GM23338 (cell line): Measurements from ENCODE around the gene UBXN11. TPM values are rescaled to one million over a fixed set of nuclear protein-coding genes. Genes with fewer than 3 reads are reported as not detected.

Experiments
- ATAC-seq: fragments of 200-7000 bp; cut with Tn5 transposase; 3 replicates; pipeline ENCODE4 v1.9.1; 2020
- DNase-seq: peaks from one replicate; pipeline ENCODE4 v3.0.0-alpha.2; 2015; ENCODE audit warnings: low spot score
- H2AFZ ChIP-seq: fragments of 200-600 bp; sonication (generic); 2 replicates; pipeline ENCODE4 v1.8.0; 2016; ENCODE audit warnings: antibody characterized with exemption, mild to moderate bottlenecking, moderate library complexity
- H3F3A ChIP-seq: fragments of 200-600 bp; sonication (generic); replicated peaks from 2 replicates; pipeline ENCODE4 v1.8.0; 2017; ENCODE audit warnings: antibody characterized with exemption, mixed run types, low read depth
- H3K27ac ChIP-seq: fragments of 200-600 bp; sonication (generic); 2 replicates; pipeline ENCODE4 v1.6.1; 2016; ENCODE audit warnings: low read depth
- H3K27me3 ChIP-seq: fragments of 200-600 bp; sonication (generic); 2 replicates; pipeline ENCODE4 v1.8.0; 2016; ENCODE audit warnings: mild to moderate bottlenecking, mixed run types, moderate library complexity; ENCODE audit not compliant: insufficient read depth
- H3K36me3 ChIP-seq: fragments of 200-600 bp; sonication (generic); 2 replicates; pipeline ENCODE4 v1.8.0; 2016; ENCODE audit warnings: mild to moderate bottlenecking; ENCODE audit not compliant: insufficient read depth
- H3K4me1 ChIP-seq: fragments of 200-600 bp; sonication (generic); 2 replicates; pipeline ENCODE4 v1.8.0; 2016; ENCODE audit warnings: mild to moderate bottlenecking, moderate library complexity; ENCODE audit not compliant: insufficient read depth
- H3K4me2 ChIP-seq: fragments of 200-600 bp; sonication (generic); 2 replicates; pipeline ENCODE4 v1.7.1; 2017; ENCODE audit warnings: mixed run types
- H3K4me3 ChIP-seq: fragments of 200-600 bp; sonication (generic); 2 replicates; pipeline ENCODE4 v1.6.1; 2016; ENCODE audit warnings: mixed run types
- H3K79me2 ChIP-seq: fragments of 200-600 bp; sonication (generic); replicated peaks from 2 replicates; pipeline ENCODE4 v1.8.0; 2017; ENCODE audit warnings: mild to moderate bottlenecking; ENCODE audit not compliant: insufficient read depth
- H3K9me2 ChIP-seq: fragments of 200-600 bp; sonication (generic); 2 replicates; pipeline ENCODE4 v1.8.0; 2017; ENCODE audit not compliant: insufficient read depth
- H4K20me1 ChIP-seq: fragments of 200-600 bp; sonication (generic); replicated peaks from 2 replicates; pipeline ENCODE4 v1.8.0; 2017; ENCODE audit warnings: mild to moderate bottlenecking; ENCODE audit not compliant: insufficient read depth
- H3K27ac Mint-ChIP-seq: 2 replicates; pipeline ENCODE4 v1.8.0; 2020; ENCODE audit warnings: inconsistent platforms, mild to moderate bottlenecking, moderate library complexity, mixed read lengths
- H3K27me3 Mint-ChIP-seq: 3 replicates; pipeline ENCODE4 v1.8.0; 2022; ENCODE audit warnings: low read depth, mild to moderate bottlenecking, moderate library complexity, mixed read lengths, inconsistent platforms; ENCODE audit not compliant: insufficient read depth, poor library complexity
- H3K36me3 Mint-ChIP-seq: 3 replicates; pipeline ENCODE4 v1.8.0; 2021; ENCODE audit warnings: low read depth, mild to moderate bottlenecking, inconsistent platforms, moderate library complexity, mixed read lengths
- H3K4me1 Mint-ChIP-seq: 3 replicates; pipeline ENCODE4 v1.8.0; 2020; ENCODE audit warnings: mild to moderate bottlenecking, inconsistent platforms, mixed read lengths
- H3K4me3 Mint-ChIP-seq: 3 replicates; pipeline ENCODE4 v1.8.0; 2021; ENCODE audit warnings: moderate library complexity, mild to moderate bottlenecking, inconsistent platforms, mixed read lengths
- H3K9me3 Mint-ChIP-seq: 3 replicates; pipeline ENCODE4 v1.8.0; 2020; ENCODE audit warnings: moderate library complexity, mild to moderate bottlenecking, inconsistent platforms, mixed read lengths
- CREB1 ChIP-seq: fragments of 250-450 bp; sonication (Bioruptor Pico); IDR thresholded peaks from 2 replicates; pipeline ENCODE4 v1.5.0; 2020; ENCODE audit warnings: low read depth, mild to moderate bottlenecking, moderate library complexity
- EZH2phosphoT487 ChIP-seq: fragments of 200-600 bp; sonication (generic); IDR thresholded peaks from one replicate; pipeline ENCODE4 v1.8.1; 2018; ENCODE audit warnings: antibody characterized with exemption; ENCODE audit not compliant: unreplicated experiment
- JUNB ChIP-seq: IDR thresholded peaks from one replicate; pipeline ENCODE4 v1.6.1; 2016; ENCODE audit warnings: antibody characterized with exemption; ENCODE audit not compliant: unreplicated experiment
- POLR2AphosphoS5 ChIP-seq: IDR thresholded peaks from 2 replicates; pipeline ENCODE4 v1.6.1; 2016; ENCODE audit warnings: antibody characterized with exemption, low read depth
- STAT1 ChIP-seq: IDR thresholded peaks from one replicate; pipeline ENCODE4 v1.6.1; 2016; ENCODE audit warnings: antibody characterized with exemption; ENCODE audit not compliant: unreplicated experiment
- ZNF114 ChIP-seq: fragments of 250-450 bp; sonication (Bioruptor Pico); IDR thresholded peaks from 2 replicates; pipeline ENCODE4 v1.5.0; 2020; ENCODE audit warnings: mild to moderate bottlenecking, moderate library complexity
- ZNF462 ChIP-seq: fragments of 250-450 bp; sonication (Bioruptor Pico); IDR thresholded peaks from 2 replicates; pipeline ENCODE4 v1.5.0; 2020; ENCODE audit warnings: mild to moderate bottlenecking, moderate library complexity
- polyA plus RNA-seq: library from polyadenylated mRNA; unstranded; fragments of >200 nt; fragmentation: Nextera tagmentation; extraction: Ambion mirVana; gene quantifications from 2 replicates; pipeline ENCODE4 v1.2.1, GENCODE V29; 2016
- total RNA-seq: library from RNA; depleted of rRNA; stranded (reverse); fragments of >200 nt; shearing (Covaris generic); gene quantifications from 2 replicates; pipeline ENCODE4 v1.2.3, GENCODE V29; 2014

The UBXN11 gene
- total and polyA plus RNA-seq, 2 experiments from 2014 or later = 8.0 to 8.3 TPM

GRCh38 chr1:26281091-26281958, 25.1 kb downstream of the UBXN11 start (continued):
- TF ChIP-seq ZNF462 (CRISPR knock-in tag) (no peak), EZH2phosphoT487 (no peak), ZNF114 (CRISPR knock-in tag) (no peak), CREB1 (CRISPR knock-in tag) (no peak), STAT1 (no peak), POLR2AphosphoS5 (no peak), JUNB (no peak)

GRCh38 chr1:26280333-26281042, 25.9 kb downstream of the UBXN11 start:
- H3K4me3 Mint-ChIP-seq = peak overlapping the region; percentile 88
- H3K9me2 ChIP-seq = no peaks in the 10 kb centered on the region
- H3K27me3 Mint-ChIP-seq = peaks cover 29% of the 10 kb centered on the region
- H3K4me2 ChIP-seq = peak overlapping the region; percentile 92
- peaks cover 19% of the 10 kb centered on the region for H3K4me1 ChIP-seq
- no peaks in the 10 kb centered on the region; the same call in 2 of the 3 replicates for H3K9me3 Mint-ChIP-seq
- peaks cover 46% of the 10 kb centered on the region for H3K4me1 Mint-ChIP-seq
- peaks cover 23% of the 10 kb centered on the region for H3F3A ChIP-seq
- H3K4me3 ChIP-seq = peak overlapping the region; percentile 85
- H3K27ac Mint-ChIP-seq = 0 out of 2 replicates have a peak overlapping the region, but pooled peaks have one; percentile 4
- ATAC-seq (no peak; the same call in 2 of the 3 replicates), DNase-seq (peak; percentile 37)
- no peaks in the 10 kb centered on the region for H3K27me3 ChIP-seq
- no peaks in the 10 kb centered on the region; the same call in 1 of the 2 replicates for H4K20me1 ChIP-seq
- no peaks in the 10 kb centered on the region for H3K79me2 ChIP-seq
- H2AFZ ChIP-seq = no peak overlapping the region
- H3K36me3 Mint-ChIP-seq = peaks cover 36% of the 10 kb centered on the region
- peaks cover 21% of the 10 kb centered on the region for H3K36me3 ChIP-seq
- H3K27ac ChIP-seq = no peak overlapping the region
- TF ChIP-seq EZH2phosphoT487 (no peak), POLR2AphosphoS5 (no peak), CREB1 (CRISPR knock-in tag) (no peak), ZNF462 (CRISPR knock-in tag) (no peak)
